Inflammatory macrophage treated with lipopolysaccharide for 4 hours (primary cell): ENCODE results near the gene LSAMP.

Experiments
- DNase-seq: peaks from one replicate; pipeline ENCODE4 v3.0.0-alpha.2; 2020

The LSAMP gene

GRCh38 chr3:115930168-115930567 is 515.1 kb downstream of the LSAMP start:
- no peak for DNase-seq

GRCh38 chr3:115928376-115928775 is 516.9 kb downstream of the LSAMP start:
- DNase-seq: no peak

GRCh38 chr3:115927197-115927596 is 518.1 kb downstream of the LSAMP start:
- no peak for DNase-seq

- DNase-seq: no peak
These were observed 522.5 kb downstream of the LSAMP start for GRCh38 chr3:115922681-115923347.

GRCh38 chr3:115921711-115922110 is 523.6 kb downstream of the LSAMP start:
- DNase-seq: no peak

- no peak for DNase-seq
These were observed 526.4 kb downstream of the LSAMP start for GRCh38 chr3:115918900-115919299.

GRCh38 chr3:115916866-115917265 is 528.4 kb downstream of the LSAMP start:
- no peak for DNase-seq

GRCh38 chr3:115915061-115915460 is 530.2 kb downstream of the LSAMP start:
- no peak for DNase-seq

GRCh38 chr3:115913069-115913686 is 532.1 kb downstream of the LSAMP start:
- DNase-seq: no peak

GRCh38 chr3:115912372-115912771 is 532.9 kb downstream of the LSAMP start:
- no peak for DNase-seq

GRCh38 chr3:115905871-115906270 is 539.4 kb downstream of the LSAMP start:
- no peak for DNase-seq

- no peak for DNase-seq
These were observed 541.4 kb downstream of the LSAMP start for GRCh38 chr3:115903843-115904242.

- no peak for DNase-seq
These were observed 544.3 kb downstream of the LSAMP start for GRCh38 chr3:115901008-115901407.

GRCh38 chr3:115899535-115899934 is 545.8 kb downstream of the LSAMP start:
- DNase-seq: no peak

- no peak for DNase-seq
These were observed 546.5 kb downstream of the LSAMP start for GRCh38 chr3:115898656-115899410.

- no peak for DNase-seq
These were observed 554.2 kb downstream of the LSAMP start for GRCh38 chr3:115891006-115891636.

- DNase-seq: no peak
These were observed 554.7 kb downstream of the LSAMP start for GRCh38 chr3:115890579-115890978.

GRCh38 chr3:115885621-115886020 is 559.7 kb downstream of the LSAMP start:
- DNase-seq: no peak

GRCh38 chr3:115877615-115877899 is 567.7 kb downstream of the LSAMP start:
- no peak for DNase-seq

GRCh38 chr3:115876876-115877614 is 568.2 kb downstream of the LSAMP start:
- DNase-seq: no peak

- no peak for DNase-seq
These were observed 569.8 kb downstream of the LSAMP start for GRCh38 chr3:115875460-115875859.

GRCh38 chr3:115871735-115872134 is 573.6 kb downstream of the LSAMP start:
- no peak for DNase-seq

- no peak for DNase-seq
These were observed 580.4 kb downstream of the LSAMP start for GRCh38 chr3:115864911-115865310.
